IMR-90 (cell line): ENCODE results near the gene RABGGTA. TPM values are rescaled to one million over a fixed set of nuclear protein-coding genes. Genes with fewer than 3 reads are reported as not detected.

Experiments
- ATAC-seq: fragments of 200-7000 bp; cut with Tn5 transposase; 2 replicates; pipeline ENCODE4 v1.9.1; 2020; ENCODE audit warnings: low read depth, mild to moderate bottlenecking, moderate library complexity
- BruUV-seq: library from RNA; stranded (reverse); fragments of 400-500 nt; replicated peaks from 2 replicates; lab custom pipeline; 2021; lab: Mats Ljungman, UMichigan
- CTCF ChIA-PET: fragments of 300-600 bp; formaldehyde crosslinking; extraction: SDS; loops from one replicate; lab custom pipeline; 2021; ENCODE audit warnings: antibody characterized with exemption; lab: Yijun Ruan, JAX
- POLR2A ChIA-PET: fragments of 300-600 bp; sonication (Branson Sonifier 250); formaldehyde crosslinking; loops from one replicate; lab custom pipeline; 2022; ENCODE audit warnings: antibody characterized with exemption; ENCODE audit not compliant: unreplicated experiment; lab: Charles Lee
- DNase-seq: peaks from one replicate; pipeline ENCODE4 v3.0.0; 2013
- H2AFZ ChIP-seq: replicated peaks from 2 replicates; pipeline ENCODE3; 2013; ENCODE audit warnings: low read length, mild to moderate bottlenecking; ENCODE audit not compliant: poor library complexity
- H2AK5ac ChIP-seq: 2 replicates; pipeline ENCODE4 v1.6.1; 2013; ENCODE audit warnings: low read depth, low read length, inconsistent platforms
- H2AK9ac ChIP-seq: replicated peaks from 2 replicates; pipeline ENCODE3; 2013; ENCODE audit warnings: mild to moderate bottlenecking, low read depth, low read length, moderate library complexity; ENCODE audit not compliant: poor library complexity
- H2BK120ac ChIP-seq: 2 replicates; pipeline ENCODE4 v1.6.1; 2013; ENCODE audit warnings: low read depth, low read length, inconsistent platforms
- H2BK15ac ChIP-seq: 3 replicates; pipeline ENCODE4 v1.6.1; 2013; ENCODE audit warnings: low read depth, low read length, inconsistent platforms
- H2BK20ac ChIP-seq: 2 replicates; pipeline ENCODE4 v1.6.1; 2013; ENCODE audit warnings: low read depth, mild to moderate bottlenecking, inconsistent platforms, low read length, moderate library complexity
- H2BK5ac ChIP-seq: 2 replicates; pipeline ENCODE4 v1.6.1; 2013; ENCODE audit warnings: mild to moderate bottlenecking, low read depth, low read length, inconsistent platforms; ENCODE audit not compliant: poor library complexity, severe bottlenecking
- H3K14ac ChIP-seq: replicated peaks from 2 replicates; pipeline ENCODE4 v1.6.1; 2013; ENCODE audit warnings: low read depth, low read length, inconsistent platforms
- H3K18ac ChIP-seq: 2 replicates; pipeline ENCODE4 v1.6.1; 2013; ENCODE audit warnings: low read depth, low read length, control low read depth
- H3K23ac ChIP-seq: 2 replicates; pipeline ENCODE4 v1.6.1; 2013; ENCODE audit warnings: low read depth, low read length, inconsistent platforms
- H3K27ac ChIP-seq: 2 replicates; pipeline ENCODE4 v1.5.1; 2013; ENCODE audit warnings: mild to moderate bottlenecking, control low read depth, low read length; ENCODE audit not compliant: insufficient read depth
- H3K27me3 ChIP-seq: 2 replicates; pipeline ENCODE4 v1.6.1; 2013; ENCODE audit warnings: low read length; ENCODE audit not compliant: control insufficient read depth, insufficient read depth
- H3K36me3 ChIP-seq: 2 replicates; pipeline ENCODE4 v1.6.1; 2013; ENCODE audit warnings: low read length, mixed read lengths; ENCODE audit not compliant: control insufficient read depth, insufficient read depth
- H3K4ac ChIP-seq: 2 replicates; pipeline ENCODE4 v1.6.1; 2013; ENCODE audit warnings: low read depth, low read length, inconsistent platforms
- H3K4me1 ChIP-seq: 2 replicates; pipeline ENCODE4 v1.6.1; 2013; ENCODE audit warnings: low read length, mixed read lengths; ENCODE audit not compliant: control insufficient read depth, insufficient read depth
- H3K4me2 ChIP-seq: 2 replicates; pipeline ENCODE4 v1.6.1; 2013; ENCODE audit warnings: low read depth, mild to moderate bottlenecking, control low read depth, low read length, moderate library complexity
- H3K4me3 ChIP-seq: 2 replicates; pipeline ENCODE4 v1.5.1; 2013; ENCODE audit warnings: low read depth, mild to moderate bottlenecking, control low read depth, low read length, moderate library complexity; ENCODE audit not compliant: insufficient read depth
- H3K56ac ChIP-seq: 2 replicates; pipeline ENCODE4 v1.6.1; 2013; ENCODE audit warnings: low read length, inconsistent platforms; ENCODE audit not compliant: insufficient read depth; ENCODE audit errors: extremely low read depth
- H3K79me1 ChIP-seq, 2 experiments: 2 replicates each; pipeline ENCODE4 v1.6.1; 2013; ENCODE audit warnings: low read length in 2 of 2, inconsistent platforms in 1 of 2, low read depth in 1 of 2
- H3K9ac ChIP-seq: 2 replicates; pipeline ENCODE4 v1.6.1; 2013; ENCODE audit warnings: low read depth, low read length, control low read depth
- H3K9me1 ChIP-seq: 2 replicates; pipeline ENCODE4 v1.6.1; 2013; ENCODE audit warnings: low read length, inconsistent platforms; ENCODE audit not compliant: insufficient read depth
- H3K9me3 ChIP-seq: 2 replicates; pipeline ENCODE4 v1.6.1; 2013; ENCODE audit warnings: low read length; ENCODE audit not compliant: control insufficient read depth, insufficient read depth
- H4K20me1 ChIP-seq: 2 replicates; pipeline ENCODE4 v1.6.1; 2013; ENCODE audit warnings: low read length, inconsistent platforms; ENCODE audit not compliant: insufficient read depth
- H4K5ac ChIP-seq: 2 replicates; pipeline ENCODE4 v1.6.1; 2013; ENCODE audit warnings: mild to moderate bottlenecking, low read depth, low read length, control low read depth
- H4K8ac ChIP-seq, 2 experiments: 2 replicates each; pipeline ENCODE4 v1.6.1; 2013; ENCODE audit warnings: low read depth in 2 of 2, low read length in 2 of 2, control low read depth in 1 of 2, inconsistent platforms in 1 of 2
- H4K91ac ChIP-seq: 2 replicates; pipeline ENCODE4 v1.6.1; 2013; ENCODE audit warnings: low read depth, low read length, inconsistent platforms; ENCODE audit not compliant: insufficient read depth
- BHLHE40 ChIP-seq: fragments of 150-350 bp; IDR thresholded peaks from 2 replicates; pipeline ENCODE4 v1.6.1; 2016; ENCODE audit warnings: mild to moderate bottlenecking, low read depth, low read length
- CEBPB ChIP-seq: IDR thresholded peaks from 2 replicates; pipeline ENCODE4 v1.6.1; 2012; ENCODE audit warnings: low read depth, low read length, improper control_type of control experiment
- CHD1 ChIP-seq: IDR thresholded peaks from 2 replicates; pipeline ENCODE4 v1.6.1; 2012; ENCODE audit warnings: low read depth, low read length, improper control_type of control experiment
- CTCF ChIP-seq: conservative IDR thresholded peaks from 2 replicates; pipeline ENCODE4 v1.5.1; 2012; ENCODE audit warnings: mild to moderate bottlenecking, low read depth, low read length, improper control_type of control experiment
- ELK1 ChIP-seq: fragments of 150-350 bp; IDR thresholded peaks from 2 replicates; pipeline ENCODE4 v1.6.1; 2016; ENCODE audit warnings: low read depth, mild to moderate bottlenecking, low read length, moderate library complexity, borderline replicate concordance
- FOS ChIP-seq: fragments of 150-350 bp; IDR thresholded peaks from 2 replicates; pipeline ENCODE4 v1.6.1; 2016; ENCODE audit warnings: low read depth, low read length
- MAFK ChIP-seq: IDR thresholded peaks from 2 replicates; pipeline ENCODE4 v1.6.1; 2012; ENCODE audit warnings: low read depth, low read length, improper control_type of control experiment
- MAZ ChIP-seq: IDR thresholded peaks from 2 replicates; pipeline ENCODE4 v1.6.1; 2012; ENCODE audit warnings: low read depth, mild to moderate bottlenecking, low read length, improper control_type of control experiment, moderate library complexity, borderline replicate concordance
- MXI1 ChIP-seq: IDR thresholded peaks from 2 replicates; pipeline ENCODE4 v1.6.1; 2012; ENCODE audit warnings: low read depth, mild to moderate bottlenecking, low read length, moderate library complexity, borderline replicate concordance
- NFE2L2 ChIP-seq: fragments of 150-350 bp; IDR thresholded peaks from 2 replicates; pipeline ENCODE4 v1.6.1; 2016; ENCODE audit warnings: low read depth, mild to moderate bottlenecking, low read length
- POLR2A ChIP-seq: IDR thresholded peaks from 2 replicates; pipeline ENCODE4 v1.6.1; 2012; ENCODE audit warnings: mild to moderate bottlenecking, low read depth, low read length
- RAD21 ChIP-seq: IDR thresholded peaks from 2 replicates; pipeline ENCODE4 v1.6.1; 2012; ENCODE audit warnings: low read length, improper control_type of control experiment
- RCOR1 ChIP-seq: IDR thresholded peaks from 2 replicates; pipeline ENCODE4 v1.6.1; 2012; ENCODE audit warnings: mild to moderate bottlenecking, low read length, improper control_type of control experiment; ENCODE audit not compliant: insufficient replicate concordance
- RFX5 ChIP-seq: IDR thresholded peaks from 2 replicates; pipeline ENCODE4 v1.8.0; 2012; ENCODE audit warnings: low read depth, mild to moderate bottlenecking, low read length, moderate library complexity
- SMC3 ChIP-seq: fragments of 150-350 bp; IDR thresholded peaks from 2 replicates; pipeline ENCODE4 v1.6.1; 2016; ENCODE audit warnings: low read depth, mild to moderate bottlenecking, antibody characterized with exemption, low read length, moderate library complexity
- USF2 ChIP-seq: fragments of 150-350 bp; IDR thresholded peaks from 2 replicates; pipeline ENCODE4 v1.6.1; 2017; ENCODE audit warnings: mild to moderate bottlenecking, antibody characterized with exemption, low read length, low read depth
- WGBS, 2 experiments: methylation state at CpG; one replicate each; pipeline versions ENCODE4 v1.1.5 to v1.1.7; 2013; ENCODE audit warnings: missing lambda C conversion rate in 2 of 2; ENCODE audit not compliant: insufficient read length in 1 of 2; ENCODE audit errors: extremely low coverage in 2 of 2; 5-methylcytosine and 5-hydroxymethylcytosine counted together
- dilution Hi-C: fragments of 300-500 bp; cut with HindIII; formaldehyde crosslinking; loops from one replicate; pipeline ENCODE4 v1.14.3; 2018; ENCODE audit warnings: low sequenced_read_pairs; ENCODE audit not compliant: unreplicated experiment
- in situ Hi-C: fragments of 300-500 bp; cut with MboI; formaldehyde crosslinking; loops from 3 replicates; pipeline ENCODE4 v1.14.3; 2019; ENCODE audit warnings: low sequenced_read_pairs, inconsistent platforms, mixed read lengths
- intact Hi-C: fragments of 100-400 bp; cut with micrococcal nuclease; formaldehyde crosslinking; loops from 2 replicates; pipeline ENCODE4 v1.10.0; 2022
- polyA plus RNA-seq, 3 experiments: library from polyadenylated mRNA; depleted of rRNA; stranded (reverse); fragments of >200 nt; gene quantifications; 2 replicates each; pipeline ENCODE4 v1.2.3, GENCODE V29; 2012; ENCODE audit warnings: low replicate concordance in 1 of 3
- total RNA-seq: library from RNA; depleted of rRNA; stranded (reverse); fragments of >200 nt; gene quantifications from 2 replicates; pipeline ENCODE4 v1.2.3, GENCODE V29; 2012

RABGGTA gene
- total and polyA plus RNA-seq, 2 of the 4 experiments (the other 2 are of a cell fraction): 25.6 to 55.6 TPM

GRCh38 chr14:24298892-24299254 is 27.5 kb upstream of the RABGGTA start:
- ChIA-PET POLR2A (no interaction called here), CTCF (interaction anchor here (0.6 to 3.0 kb wide), 3 partner anchors 9 to 125 kb away, joined by 3 to 20 read pairs (median 6); partner anchors contain the start of genes CIDEB and LTB4R2)
- H3K18ac ChIP-seq: no peak overlapping the region
- peak overlapping the region; percentile 63 for H3K4me3 ChIP-seq
- H3K4me1 ChIP-seq: peaks cover 9% of the 10 kb centered on the region
- peaks cover 25% of the 10 kb centered on the region for H3K36me3 ChIP-seq
- DNase-seq (peak; percentile 77), ATAC-seq (peak; percentile 46)
- no peak for TF ChIP-seq CTCF
- no peak for TF ChIP-seq MAZ
- TF ChIP-seq SMC3: no peak
- no peak for TF ChIP-seq RFX5
- TF ChIP-seq RAD21: no peak
- no peak for TF ChIP-seq BHLHE40
- TF ChIP-seq MXI1: no peak
- no peak for TF ChIP-seq POLR2A
- TF ChIP-seq RCOR1: no peak
- no peak for TF ChIP-seq CHD1
- no peak for TF ChIP-seq CEBPB
- TF ChIP-seq MAFK: no peak
- TF ChIP-seq USF2: no peak
- no peak for TF ChIP-seq ELK1
- TF ChIP-seq NFE2L2: no peak
- TF ChIP-seq FOS: no peak
- H3K79me1 ChIP-seq: peaks cover 24 to 56% of the 10 kb centered on the region in 2 experiments
- H3K4me2 ChIP-seq: peak overlapping the region; percentile 49
- no peak overlapping the region for H4K5ac ChIP-seq
- no peak overlapping the region for H3K56ac ChIP-seq
- H2BK120ac ChIP-seq: no peak overlapping the region
- no peaks in the 10 kb centered on the region for H4K20me1 ChIP-seq
- no peak overlapping the region; the same call in 1 of the 2 replicates for H3K23ac ChIP-seq
- H2AFZ ChIP-seq: peak overlapping the region; percentile 98
- H3K4ac ChIP-seq: peak overlapping the region; percentile 89
- H4K8ac ChIP-seq: peak overlapping the region; percentile 17 to 94; a peak in 2 of 4 replicates
- 69% methylated on average over 4 of the region's 7 CpGs; no CpG with 5 or more reads in 1 of the 2 experiments for WGBS, 2 experiments
- intact Hi-C loops (loop anchor here (1.0 to 10.0 kb wide), 3 partner anchors 57 to 314 kb away; partner anchors contain the start of genes CHMP4A, DHRS4L2 and TINF2), dilution Hi-C loops (no loop called here), in situ Hi-C loops (loop anchor here (5.0 kb wide), 1 partner anchor 57 kb away; the partner anchor contains the start of gene TINF2)
- H2AK5ac ChIP-seq: 0 out of 2 replicates have a peak overlapping the region, but pooled peaks have one; percentile 7
- H2AK9ac ChIP-seq: peak overlapping the region; percentile 97
- no peaks in the 10 kb centered on the region for H3K9me3 ChIP-seq
- peak overlapping the region; percentile 77; the same call in 1 of the 2 replicates for H3K14ac ChIP-seq
- H2BK20ac ChIP-seq: no peak overlapping the region
- H2BK5ac ChIP-seq: no peak overlapping the region
- no peak overlapping the region for H2BK15ac ChIP-seq
- H3K9me1 ChIP-seq: no peaks in the 10 kb centered on the region
- H3K27ac ChIP-seq: no peak overlapping the region; the same call in 1 of the 2 replicates
- H3K9ac ChIP-seq: peak overlapping the region; percentile 69
- peak overlapping the region; percentile 72; the same call in 1 of the 2 replicates for H4K91ac ChIP-seq
- no peaks in the 10 kb centered on the region for H3K27me3 ChIP-seq
- TSS peak; percentile 36 for BruUV-seq
